HTERT RPE-1 (cell line): Measurements from ENCODE around the gene CNBD2.
"Not testable (repeated sequence)": the region's sequence is repeated elsewhere in the genome, so short reads cannot be mapped to it uniquely, and the experiment has no call there.

Experiments
- in situ Hi-C: fragments of 300-500 bp; cut with MboI; formaldehyde crosslinking; loops from 4 replicates; pipeline ENCODE4 v1.14.3; 2020; ENCODE audit warnings: low sequenced_read_pairs

Gene CNBD2

GRCh38 chr20:35974256-35974655 lies 5.9 kb downstream of the CNBD2 start:
- in situ Hi-C loops = no loop called here

GRCh38 chr20:35975576-35976373 lies 7.4 kb downstream of the CNBD2 start:
- in situ Hi-C loops = loop anchor here (25.0 kb wide), 1 partner anchor 162 kb away; no protein-coding TSS in a partner anchor

GRCh38 chr20:35978041-35978513 lies 9.7 kb downstream of the CNBD2 start:
- in situ Hi-C loops = loop anchor here (25.0 kb wide), 1 partner anchor 159 kb away; no protein-coding TSS in a partner anchor

GRCh38 chr20:35979544-35979943 lies 11.2 kb downstream of the CNBD2 start:
- in situ Hi-C loops = loop anchor here (25.0 kb wide), 1 partner anchor 158 kb away; no protein-coding TSS in a partner anchor

GRCh38 chr20:35981969-35982368 lies 13.6 kb downstream of the CNBD2 start:
- in situ Hi-C loops = loop anchor here (25.0 kb wide), 1 partner anchor 155 kb away; no protein-coding TSS in a partner anchor

- in situ Hi-C loops = loop anchor here (25.0 kb wide), 1 partner anchor 153 kb away; no protein-coding TSS in a partner anchor
Measured at GRCh38 chr20:35984382-35984781, 16.0 kb downstream of the CNBD2 start.

- in situ Hi-C loops = loop anchor here (25.0 kb wide), 1 partner anchor 151 kb away; no protein-coding TSS in a partner anchor
Measured at GRCh38 chr20:35985806-35986205, 17.4 kb downstream of the CNBD2 start.

GRCh38 chr20:35988910-35989463 lies 20.6 kb downstream of the CNBD2 start:
- in situ Hi-C loops = loop anchor here (25.0 kb wide), 1 partner anchor 148 kb away; no protein-coding TSS in a partner anchor

GRCh38 chr20:35991142-35991771 lies 22.9 kb downstream of the CNBD2 start:
- in situ Hi-C loops = loop anchor here (25.0 kb wide), 1 partner anchor 146 kb away; no protein-coding TSS in a partner anchor

- in situ Hi-C loops = loop anchor here (25.0 kb wide), 1 partner anchor 144 kb away; no protein-coding TSS in a partner anchor
Measured at GRCh38 chr20:35992713-35993335, 24.4 kb downstream of the CNBD2 start.

GRCh38 chr20:35994994-35995453 lies 26.6 kb downstream of the CNBD2 start:
- in situ Hi-C loops = loop anchor here (25.0 kb wide), 1 partner anchor 142 kb away; no protein-coding TSS in a partner anchor

GRCh38 chr20:35996492-35996891 lies 28.1 kb downstream of the CNBD2 start:
- in situ Hi-C loops = loop anchor here (25.0 kb wide), 1 partner anchor 141 kb away; no protein-coding TSS in a partner anchor

GRCh38 chr20:36001331-36001730 lies 32.9 kb downstream of the CNBD2 start:
- in situ Hi-C loops = not testable (repeated sequence)

- in situ Hi-C loops = no loop called here
Measured at GRCh38 chr20:36002855-36003254, 34.5 kb downstream of the CNBD2 start.

GRCh38 chr20:36004045-36004444 lies 35.7 kb downstream of the CNBD2 start:
- in situ Hi-C loops = no loop called here

GRCh38 chr20:36008461-36009035 lies 40.2 kb downstream of the CNBD2 start:
- in situ Hi-C loops = no loop called here

GRCh38 chr20:36010076-36010475 lies 41.7 kb downstream of the CNBD2 start:
- in situ Hi-C loops = no loop called here

- in situ Hi-C loops = no loop called here
Measured at GRCh38 chr20:36010825-36011224, 42.4 kb downstream of the CNBD2 start.

- in situ Hi-C loops = no loop called here
Measured at GRCh38 chr20:36015806-36016403, 47.5 kb downstream of the CNBD2 start.
